Measurements from ENCODE around the gene SLC39A11. TPM values are rescaled to one million over a fixed set of nuclear protein-coding genes. Genes with fewer than 3 reads are reported as not detected.

SLC39A11 gene
- total and polyA plus RNA-seq, 2 of the 13 experiments (the other 11 are each of a cell fraction or from before 2014, with no cell fraction given), result 17.2 to 31.5 TPM

DNA sequence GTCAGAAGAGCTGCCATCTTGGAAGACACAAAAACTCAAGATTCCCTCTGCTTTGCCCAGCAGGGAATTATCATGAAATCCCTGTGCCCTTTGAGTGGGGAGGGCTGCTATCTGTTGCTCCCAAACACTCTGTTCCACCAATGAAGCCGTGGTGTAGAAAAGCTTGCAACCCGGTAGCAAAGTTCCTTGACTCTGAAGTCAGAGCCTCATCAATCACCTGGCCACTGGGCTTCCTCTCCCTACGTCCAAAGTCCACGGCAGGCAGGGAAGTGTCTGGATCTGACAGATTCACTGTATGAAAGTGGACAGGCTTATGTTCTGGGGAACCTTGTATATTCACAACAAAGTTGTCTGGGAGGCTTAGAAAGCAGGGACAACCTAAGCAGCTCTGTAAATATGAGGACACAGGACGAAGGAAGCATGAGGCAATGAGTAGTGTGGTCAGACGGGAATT, 343.3 kb downstream of the SLC39A11 start (continued):
- TF ChIP-seq, protein P1, sequence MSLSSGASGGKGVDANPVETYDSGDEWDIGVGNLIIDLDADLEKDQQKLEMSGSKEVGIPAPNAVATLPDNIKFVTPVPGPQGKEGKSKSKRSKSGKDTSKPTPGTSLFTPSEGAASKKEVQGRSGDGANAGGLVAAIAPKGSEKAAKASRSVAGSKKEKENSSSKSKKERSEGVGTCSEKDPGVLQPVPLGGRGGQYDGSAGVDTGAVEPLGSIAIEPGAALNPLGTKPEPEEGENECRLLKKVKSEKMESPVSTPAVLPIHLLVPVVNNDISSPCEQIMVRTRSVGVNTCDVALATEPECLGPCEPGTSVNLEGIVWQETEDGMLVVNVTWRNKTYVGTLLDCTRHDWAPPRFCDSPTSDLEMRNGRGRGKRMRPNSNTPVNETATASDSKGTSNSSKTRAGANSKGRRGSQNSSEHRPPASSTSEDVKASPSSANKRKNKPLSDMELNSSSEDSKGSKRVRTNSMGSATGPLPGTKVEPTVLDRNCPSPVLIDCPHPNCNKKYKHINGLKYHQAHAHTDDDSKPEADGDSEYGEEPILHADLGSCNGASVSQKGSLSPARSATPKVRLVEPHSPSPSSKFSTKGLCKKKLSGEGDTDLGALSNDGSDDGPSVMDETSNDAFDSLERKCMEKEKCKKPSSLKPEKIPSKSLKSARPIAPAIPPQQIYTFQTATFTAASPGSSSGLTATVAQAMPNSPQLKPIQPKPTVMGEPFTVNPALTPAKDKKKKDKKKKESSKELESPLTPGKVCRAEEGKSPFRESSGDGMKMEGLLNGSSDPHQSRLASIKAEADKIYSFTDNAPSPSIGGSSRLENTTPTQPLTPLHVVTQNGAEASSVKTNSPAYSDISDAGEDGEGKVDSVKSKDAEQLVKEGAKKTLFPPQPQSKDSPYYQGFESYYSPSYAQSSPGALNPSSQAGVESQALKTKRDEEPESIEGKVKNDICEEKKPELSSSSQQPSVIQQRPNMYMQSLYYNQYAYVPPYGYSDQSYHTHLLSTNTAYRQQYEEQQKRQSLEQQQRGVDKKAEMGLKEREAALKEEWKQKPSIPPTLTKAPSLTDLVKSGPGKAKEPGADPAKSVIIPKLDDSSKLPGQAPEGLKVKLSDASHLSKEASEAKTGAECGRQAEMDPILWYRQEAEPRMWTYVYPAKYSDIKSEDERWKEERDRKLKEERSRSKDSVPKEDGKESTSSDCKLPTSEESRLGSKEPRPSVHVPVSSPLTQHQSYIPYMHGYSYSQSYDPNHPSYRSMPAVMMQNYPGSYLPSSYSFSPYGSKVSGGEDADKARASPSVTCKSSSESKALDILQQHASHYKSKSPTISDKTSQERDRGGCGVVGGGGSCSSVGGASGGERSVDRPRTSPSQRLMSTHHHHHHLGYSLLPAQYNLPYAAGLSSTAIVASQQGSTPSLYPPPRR (CRISPR knock-in tag; IDR thresholded peaks at IDR 0.05; ENCODE audit: borderline replicate concordance), result no peak
- TF ChIP-seq, protein P2, sequence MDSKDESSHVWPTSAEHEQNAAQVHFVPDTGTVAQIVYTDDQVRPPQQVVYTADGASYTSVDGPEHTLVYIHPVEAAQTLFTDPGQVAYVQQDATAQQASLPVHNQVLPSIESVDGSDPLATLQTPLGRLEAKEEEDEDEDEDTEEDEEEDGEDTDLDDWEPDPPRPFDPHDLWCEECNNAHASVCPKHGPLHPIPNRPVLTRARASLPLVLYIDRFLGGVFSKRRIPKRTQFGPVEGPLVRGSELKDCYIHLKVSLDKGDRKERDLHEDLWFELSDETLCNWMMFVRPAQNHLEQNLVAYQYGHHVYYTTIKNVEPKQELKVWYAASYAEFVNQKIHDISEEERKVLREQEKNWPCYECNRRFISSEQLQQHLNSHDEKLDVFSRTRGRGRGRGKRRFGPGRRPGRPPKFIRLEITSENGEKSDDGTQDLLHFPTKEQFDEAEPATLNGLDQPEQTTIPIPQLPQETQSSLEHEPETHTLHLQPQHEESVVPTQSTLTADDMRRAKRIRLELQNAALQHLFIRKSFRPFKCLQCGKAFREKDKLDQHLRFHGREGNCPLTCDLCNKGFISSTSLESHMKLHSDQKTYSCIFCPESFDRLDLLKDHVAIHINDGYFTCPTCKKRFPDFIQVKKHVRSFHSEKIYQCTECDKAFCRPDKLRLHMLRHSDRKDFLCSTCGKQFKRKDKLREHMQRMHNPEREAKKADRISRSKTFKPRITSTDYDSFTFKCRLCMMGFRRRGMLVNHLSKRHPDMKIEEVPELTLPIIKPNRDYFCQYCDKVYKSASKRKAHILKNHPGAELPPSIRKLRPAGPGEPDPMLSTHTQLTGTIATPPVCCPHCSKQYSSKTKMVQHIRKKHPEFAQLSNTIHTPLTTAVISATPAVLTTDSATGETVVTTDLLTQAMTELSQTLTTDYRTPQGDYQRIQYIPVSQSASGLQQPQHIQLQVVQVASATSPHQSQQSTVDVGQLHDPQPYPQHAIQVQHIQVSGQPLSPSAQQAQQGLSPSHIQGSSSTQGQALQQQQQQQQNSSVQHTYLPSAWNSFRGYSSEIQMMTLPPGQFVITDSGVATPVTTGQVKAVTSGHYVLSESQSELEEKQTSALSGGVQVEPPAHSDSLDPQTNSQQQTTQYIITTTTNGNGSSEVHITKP (CRISPR knock-in tag; IDR thresholded peaks at IDR 0.05; ENCODE audit: low read depth), result no peak
- TF ChIP-seq ZBTB33 (CRISPR knock-in tag; IDR thresholded peaks at IDR 0.05) (no peak; the same call in 1 of the 2 replicates), MEIS1 (CRISPR knock-in tag; IDR thresholded peaks at IDR 0.05; ENCODE audit: borderline replicate concordance) (peak; percentile 95), ZNF7 (CRISPR knock-in tag; IDR thresholded peaks at IDR 0.05) (no peak), ZNF570 (CRISPR knock-in tag; IDR thresholded peaks at IDR 0.05; ENCODE audit: borderline replicate concordance) (no peak), ZNF547 (CRISPR knock-in tag; IDR thresholded peaks at IDR 0.05) (no peak), SOX13 (IDR thresholded peaks at IDR 0.05) (no peak), SOX13 (CRISPR knock-in tag; conservative IDR thresholded peaks at IDR 0.05 in 1 of 2, IDR thresholded peaks at IDR 0.05 in 1 of 2) (0 out of 4 replicates have a peak, but pooled peaks of 1 of the 2 experiments have one; percentile 18), IRF1 (CRISPR knock-in tag; IDR thresholded peaks at IDR 0.05; ENCODE audit: low read depth) (no peak), MED8 (CRISPR knock-in tag; IDR thresholded peaks at IDR 0.05; ENCODE audit: insufficient replicate concordance) (no peak), SRF (IDR thresholded peaks at IDR 0.05; ENCODE audit: low read depth, low read length) (no peak), BCL6 (CRISPR knock-in tag; IDR thresholded peaks at IDR 0.05) (peak; percentile 38; the same call in 1 of the 2 replicates)
- TF ChIP-seq, protein P3, sequence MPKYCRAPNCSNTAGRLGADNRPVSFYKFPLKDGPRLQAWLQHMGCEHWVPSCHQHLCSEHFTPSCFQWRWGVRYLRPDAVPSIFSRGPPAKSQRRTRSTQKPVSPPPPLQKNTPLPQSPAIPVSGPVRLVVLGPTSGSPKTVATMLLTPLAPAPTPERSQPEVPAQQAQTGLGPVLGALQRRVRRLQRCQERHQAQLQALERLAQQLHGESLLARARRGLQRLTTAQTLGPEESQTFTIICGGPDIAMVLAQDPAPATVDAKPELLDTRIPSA (CRISPR knock-in tag; IDR thresholded peaks at IDR 0.05; ENCODE audit: borderline replicate concordance), result no peak
- TF ChIP-seq, protein P4, sequence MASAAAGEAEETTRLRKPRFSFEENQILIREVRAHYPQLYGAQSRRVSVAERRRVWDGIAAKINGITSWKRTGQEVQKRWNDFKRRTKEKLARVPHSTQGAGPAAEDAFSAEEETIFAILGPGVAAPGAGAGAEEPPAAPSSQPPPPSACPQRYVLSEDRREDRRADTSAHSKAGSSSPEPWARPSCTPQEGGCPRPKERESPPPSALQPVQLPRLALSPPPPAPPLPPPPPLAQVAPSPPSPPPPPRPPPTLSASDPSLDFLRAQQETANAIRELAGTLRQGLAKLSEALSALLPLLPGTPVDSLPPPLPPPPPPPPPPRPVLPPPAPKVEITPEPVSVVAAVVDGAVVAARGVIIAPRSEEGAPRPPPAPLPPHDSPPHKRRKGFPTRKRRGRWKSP (CRISPR knock-in tag; IDR thresholded peaks at IDR 0.05), result no peak

Measured in HepG2 (cell line).